GM21381 (cell line): ENCODE results near the gene FCHO1.
A peak's percentile ranks its signal among the peaks of the same experiment; 100 is the strongest.
"Not testable (repeated sequence)": the region's sequence is repeated elsewhere in the genome, so short reads cannot be mapped to it uniquely, and the experiment has no call there.

Experiments
- ATAC-seq: cut with Tn5 transposase; IDR thresholded peaks from one replicate; pipeline ENCODE4 v1.9.1; 2021; ENCODE audit warnings: mild to moderate bottlenecking, moderate library complexity; ENCODE audit not compliant: unreplicated experiment

The FCHO1 gene

DNA sequence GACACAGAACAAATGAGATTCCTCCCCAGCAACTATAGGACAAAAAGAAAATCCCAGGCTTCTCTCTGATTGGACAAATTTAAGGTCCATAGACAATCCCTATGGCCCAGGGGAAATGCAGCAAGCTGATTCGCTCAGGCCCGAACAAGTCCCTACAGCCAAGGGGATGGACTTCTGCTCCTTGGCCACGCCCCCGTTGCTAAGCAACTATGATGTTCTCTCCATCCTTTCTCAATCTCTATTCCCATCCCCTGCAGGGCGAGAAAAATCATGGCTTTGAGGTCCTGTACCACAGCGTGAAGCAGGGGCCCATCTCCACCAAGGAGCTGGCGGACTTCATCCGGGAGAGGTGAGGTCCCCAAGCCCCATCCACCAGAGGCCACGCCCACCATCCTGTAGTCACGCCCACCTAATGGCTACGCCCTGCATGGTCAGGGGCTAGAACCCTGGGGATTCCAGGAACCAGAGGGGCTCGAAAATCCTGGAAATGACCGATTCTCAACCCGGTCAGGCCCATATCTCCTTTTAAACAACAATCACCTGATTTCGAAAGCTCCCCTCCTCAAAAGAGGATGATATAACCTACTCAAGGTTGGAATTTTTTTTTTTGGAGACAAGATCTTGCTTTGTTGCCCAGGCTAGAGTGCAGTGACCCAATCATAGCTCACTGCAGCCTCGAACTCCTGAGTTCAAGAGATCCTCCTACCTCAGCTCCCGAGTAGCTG, 11.4 kb downstream of the FCHO1 start:
- ATAC-seq = no peak

DNA sequence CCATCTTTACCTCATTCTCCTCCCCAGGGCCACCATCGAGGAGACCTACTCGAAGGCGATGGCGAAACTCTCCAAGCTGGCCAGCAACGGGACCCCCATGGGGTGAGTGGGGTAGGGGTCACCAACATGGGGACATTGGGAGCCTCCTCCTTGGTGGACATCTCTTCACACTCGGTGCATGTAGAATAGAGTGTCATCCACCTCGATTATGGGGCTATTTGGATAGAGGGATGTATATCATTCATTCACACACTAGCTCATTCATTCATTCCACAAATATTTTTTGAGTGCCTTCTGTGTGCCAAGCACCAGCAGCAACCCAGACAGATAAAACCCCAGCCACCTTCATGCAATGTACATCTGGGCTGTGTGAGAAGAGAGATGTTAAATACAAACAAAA, 13.1 kb downstream of the FCHO1 start:
- ATAC-seq = no peak

DNA sequence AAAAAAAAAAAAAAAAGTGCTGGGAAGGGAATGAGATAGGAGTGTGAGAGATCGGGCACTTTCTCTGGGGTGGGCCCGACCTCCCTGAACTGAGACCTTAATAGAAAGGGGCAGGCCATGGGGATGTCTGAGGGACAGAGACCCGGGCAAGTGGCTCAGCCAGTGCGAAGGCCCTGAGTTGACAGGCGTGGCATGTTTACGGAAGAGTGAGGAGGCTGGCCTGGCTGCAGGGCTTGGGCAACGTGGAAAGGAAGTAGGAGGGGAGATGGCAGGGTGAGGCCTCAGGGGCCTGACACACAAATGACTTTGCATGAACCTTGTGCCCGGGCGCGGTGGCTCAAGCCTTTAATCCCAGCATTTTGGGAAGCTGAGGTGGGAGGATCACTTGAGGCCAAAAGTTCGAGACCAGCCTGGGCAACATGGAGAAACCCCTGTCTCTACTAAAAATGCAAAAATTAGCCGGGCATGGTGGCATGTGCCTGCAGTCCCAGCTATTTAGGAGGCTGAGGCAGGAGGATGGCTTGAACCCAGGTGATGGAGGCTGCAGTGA, 13.9 kb downstream of the FCHO1 start:
- ATAC-seq = no peak

DNA sequence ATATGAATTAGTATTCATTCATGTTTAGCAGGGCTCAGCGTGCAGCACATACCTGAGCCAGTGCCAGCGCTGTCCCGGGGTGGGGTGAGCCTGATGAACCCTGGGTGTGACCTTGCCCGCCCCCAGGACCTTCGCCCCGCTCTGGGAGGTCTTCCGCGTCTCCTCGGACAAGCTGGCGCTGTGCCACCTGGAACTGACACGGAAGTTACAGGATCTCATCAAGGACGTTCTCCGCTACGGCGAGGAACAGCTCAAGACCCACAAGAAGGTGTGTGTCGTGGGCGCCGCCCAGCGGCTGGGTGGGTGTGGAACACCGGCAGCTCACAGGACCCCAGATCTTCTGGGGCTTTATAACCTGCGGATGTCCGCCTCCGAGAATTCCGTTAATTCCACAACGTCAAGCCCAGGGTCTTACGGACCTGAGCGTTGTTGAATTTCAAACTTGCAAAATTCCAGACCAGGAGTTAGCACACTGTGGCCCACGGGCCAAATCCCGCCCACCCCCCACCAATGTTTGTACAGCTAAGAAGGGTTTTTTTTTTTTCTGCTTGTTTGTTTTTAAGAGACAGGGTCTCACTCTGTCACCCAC, 15.4 kb downstream of the FCHO1 start:
- no peak for ATAC-seq

DNA sequence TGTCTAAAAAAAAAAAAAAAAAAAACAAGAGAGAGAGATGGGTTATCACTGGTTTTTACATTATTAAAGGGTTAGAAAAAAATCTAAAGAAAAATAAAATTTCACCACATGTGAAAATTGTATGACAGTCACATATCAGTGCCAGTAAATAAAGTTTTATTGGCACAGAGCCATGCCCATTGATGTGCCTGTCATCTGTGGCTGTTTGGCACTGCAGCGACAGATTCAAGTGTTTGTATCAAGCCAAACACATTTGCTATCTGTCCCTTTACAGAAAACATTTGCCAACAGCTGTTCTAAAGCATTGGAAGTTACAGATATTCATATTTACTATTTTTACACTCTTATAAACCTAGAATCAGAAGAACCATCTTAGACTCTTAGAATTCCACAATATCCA, 16.3 kb downstream of the FCHO1 start:
- no peak for ATAC-seq

DNA sequence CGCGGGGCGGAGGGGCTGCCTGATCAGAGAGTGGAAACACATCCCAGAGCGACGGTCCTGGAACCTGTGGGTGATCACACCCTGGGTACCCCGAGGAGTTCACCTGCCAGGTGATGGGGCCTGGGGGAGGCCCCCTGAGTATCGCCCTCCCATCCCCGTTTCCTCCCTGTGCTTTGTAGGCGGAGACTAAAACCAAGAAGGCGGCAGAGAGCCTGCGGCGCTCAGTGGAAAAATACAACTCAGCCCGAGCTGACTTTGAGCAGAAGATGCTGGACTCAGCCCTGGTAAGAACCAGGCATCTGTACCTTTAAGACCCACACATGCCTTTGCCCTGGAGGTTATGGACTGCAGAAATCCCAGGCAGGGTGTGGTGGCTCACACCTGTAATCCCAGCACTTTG, 19.3 kb downstream of the FCHO1 start:
- ATAC-seq = no peak

DNA sequence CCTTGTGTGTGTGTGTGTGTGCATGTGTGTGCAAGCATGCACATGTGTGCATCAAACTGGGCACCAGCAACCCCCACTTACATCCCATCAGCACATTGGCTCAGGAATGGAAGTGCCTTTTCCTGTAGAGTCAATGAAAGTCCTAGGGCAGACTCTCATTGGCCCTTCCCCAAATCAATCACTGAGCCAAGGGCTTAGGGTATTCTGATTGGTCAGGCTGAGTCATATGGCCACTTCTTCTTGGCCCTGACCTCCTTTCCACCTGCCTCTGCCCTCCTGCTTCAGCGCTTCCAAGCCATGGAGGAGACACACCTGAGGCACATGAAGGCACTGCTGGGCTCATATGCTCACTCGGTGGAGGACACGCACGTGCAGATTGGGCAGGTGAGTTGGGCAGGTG, 20.9 kb downstream of the FCHO1 start:
- ATAC-seq = no peak

DNA sequence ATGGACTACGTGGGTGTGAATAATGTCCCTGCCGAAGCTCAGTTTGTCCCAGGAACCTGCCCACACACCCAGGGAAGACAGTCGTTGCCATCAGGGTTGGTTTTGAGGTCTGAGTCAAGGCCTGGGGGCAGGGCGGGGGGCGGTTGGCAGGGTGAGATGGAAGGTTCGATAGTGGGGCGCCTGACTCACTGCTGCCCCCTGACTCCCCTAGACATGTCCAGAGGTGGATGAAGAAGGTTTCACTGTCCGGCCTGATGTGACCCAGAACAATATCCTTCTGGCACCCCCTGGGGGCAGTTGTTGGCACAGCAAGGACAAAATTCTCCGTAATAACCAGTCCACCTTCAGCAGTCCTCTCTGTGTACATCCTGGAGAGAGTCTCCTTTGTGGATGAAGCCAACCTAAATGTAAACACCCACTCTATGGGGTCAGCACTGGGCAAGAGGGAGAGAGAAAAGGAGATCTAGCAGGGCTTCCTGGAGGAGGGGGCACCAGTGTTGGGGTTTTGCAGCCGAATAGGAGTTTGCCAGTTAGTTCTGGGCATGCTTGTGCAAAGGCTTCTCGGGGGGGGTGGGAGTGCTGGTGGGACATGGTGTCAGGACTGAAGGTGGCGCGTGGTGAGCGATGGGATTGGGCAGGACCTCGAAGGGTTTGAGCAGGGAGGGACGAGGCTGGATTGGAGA, 24.1 kb downstream of the FCHO1 start:
- no peak for ATAC-seq

DNA sequence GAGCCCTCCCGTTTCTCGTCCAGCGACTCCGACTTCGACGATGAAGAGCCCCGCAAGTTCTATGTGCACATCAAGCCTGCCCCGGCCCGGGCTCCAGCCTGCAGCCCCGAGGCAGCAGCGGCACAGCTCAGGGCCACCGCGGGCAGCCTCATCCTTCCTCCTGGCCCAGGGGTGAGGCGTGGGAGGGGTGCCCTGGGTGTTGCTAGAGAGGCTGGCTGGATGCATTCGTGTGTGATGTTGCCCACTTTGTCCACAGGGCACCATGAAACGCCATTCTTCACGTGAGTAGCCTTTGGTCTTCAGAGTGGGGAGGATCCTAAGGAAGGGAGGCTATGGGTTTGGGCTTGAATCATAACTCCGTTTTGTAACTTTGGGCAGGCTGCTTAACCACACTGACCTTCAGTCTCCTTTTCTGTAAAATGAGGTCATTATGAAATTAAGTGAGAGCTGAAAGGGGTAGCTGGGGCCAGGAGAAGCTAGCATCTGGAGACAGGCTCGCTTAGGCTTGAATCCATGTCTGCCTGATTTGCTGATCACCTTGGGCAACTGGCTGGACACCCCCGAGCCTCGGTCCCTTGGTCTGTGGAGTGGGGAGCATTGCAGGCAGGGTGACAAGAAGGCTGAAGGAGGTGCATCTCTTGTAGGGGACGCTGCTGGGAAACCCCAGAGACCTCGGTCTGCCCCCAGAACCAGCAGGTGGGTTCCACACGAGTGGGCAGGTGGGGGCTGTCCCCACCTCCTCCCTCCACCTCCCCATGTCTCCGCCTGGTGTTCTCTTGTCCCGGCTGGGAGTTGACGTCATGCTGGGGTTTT, 24.9 kb downstream of the FCHO1 start:
- peak; percentile 62 for ATAC-seq

DNA sequence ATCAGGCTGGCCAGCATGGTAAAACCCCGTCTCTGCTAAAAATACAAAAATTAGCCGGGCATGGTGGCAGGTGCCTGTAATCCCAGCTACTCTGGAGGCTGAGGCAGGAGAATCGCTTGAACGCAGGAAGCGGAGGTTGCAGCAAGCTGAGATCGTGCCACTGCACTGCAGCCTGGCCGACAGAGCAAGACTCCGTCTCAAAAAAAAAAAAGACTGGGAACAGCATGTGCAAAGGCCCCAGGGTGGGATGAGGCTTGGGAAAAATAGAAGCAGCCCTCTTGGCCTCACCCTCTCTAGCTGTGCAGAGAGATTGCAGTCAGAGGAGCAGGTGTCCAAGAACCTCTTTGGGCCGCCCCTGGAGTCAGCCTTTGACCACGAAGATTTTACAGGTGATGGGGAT, 26.6 kb downstream of the FCHO1 start:
- ATAC-seq = not testable (repeated sequence)

DNA sequence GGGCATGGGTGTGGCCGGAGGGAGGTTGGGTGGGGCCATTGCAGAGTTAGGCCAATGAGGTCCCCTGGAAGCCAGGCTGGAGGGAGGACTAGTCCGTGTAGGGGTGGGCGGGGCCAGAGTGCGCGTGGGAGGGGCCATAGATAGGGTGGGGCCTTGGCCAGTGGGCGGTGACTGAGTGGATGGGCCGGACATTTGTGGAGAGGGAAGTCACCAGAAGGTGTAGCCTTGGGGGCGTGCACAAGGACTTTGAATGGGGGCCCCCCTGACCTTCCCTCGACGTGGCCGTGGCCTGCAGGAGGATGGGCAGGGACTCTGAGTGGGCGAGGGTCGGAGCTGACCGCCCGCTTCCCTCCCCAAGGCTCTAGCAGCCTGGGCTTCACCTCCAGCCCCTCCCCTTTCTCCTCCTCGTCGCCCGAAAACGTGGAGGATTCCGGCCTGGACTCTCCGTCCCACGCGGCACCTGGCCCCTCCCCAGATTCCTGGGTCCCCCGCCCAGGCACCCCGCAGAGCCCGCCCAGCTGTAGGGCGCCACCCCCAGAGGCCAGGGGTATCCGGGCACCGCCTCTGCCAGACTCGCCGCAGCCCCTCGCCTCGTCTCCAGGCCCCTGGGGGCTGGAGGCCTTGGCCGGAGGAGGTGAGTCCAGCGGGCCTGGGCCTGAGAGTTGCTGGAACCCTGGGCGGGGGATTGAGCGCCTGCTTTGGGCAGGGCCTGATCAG, 27.1 kb downstream of the FCHO1 start:
- no peak for ATAC-seq

DNA sequence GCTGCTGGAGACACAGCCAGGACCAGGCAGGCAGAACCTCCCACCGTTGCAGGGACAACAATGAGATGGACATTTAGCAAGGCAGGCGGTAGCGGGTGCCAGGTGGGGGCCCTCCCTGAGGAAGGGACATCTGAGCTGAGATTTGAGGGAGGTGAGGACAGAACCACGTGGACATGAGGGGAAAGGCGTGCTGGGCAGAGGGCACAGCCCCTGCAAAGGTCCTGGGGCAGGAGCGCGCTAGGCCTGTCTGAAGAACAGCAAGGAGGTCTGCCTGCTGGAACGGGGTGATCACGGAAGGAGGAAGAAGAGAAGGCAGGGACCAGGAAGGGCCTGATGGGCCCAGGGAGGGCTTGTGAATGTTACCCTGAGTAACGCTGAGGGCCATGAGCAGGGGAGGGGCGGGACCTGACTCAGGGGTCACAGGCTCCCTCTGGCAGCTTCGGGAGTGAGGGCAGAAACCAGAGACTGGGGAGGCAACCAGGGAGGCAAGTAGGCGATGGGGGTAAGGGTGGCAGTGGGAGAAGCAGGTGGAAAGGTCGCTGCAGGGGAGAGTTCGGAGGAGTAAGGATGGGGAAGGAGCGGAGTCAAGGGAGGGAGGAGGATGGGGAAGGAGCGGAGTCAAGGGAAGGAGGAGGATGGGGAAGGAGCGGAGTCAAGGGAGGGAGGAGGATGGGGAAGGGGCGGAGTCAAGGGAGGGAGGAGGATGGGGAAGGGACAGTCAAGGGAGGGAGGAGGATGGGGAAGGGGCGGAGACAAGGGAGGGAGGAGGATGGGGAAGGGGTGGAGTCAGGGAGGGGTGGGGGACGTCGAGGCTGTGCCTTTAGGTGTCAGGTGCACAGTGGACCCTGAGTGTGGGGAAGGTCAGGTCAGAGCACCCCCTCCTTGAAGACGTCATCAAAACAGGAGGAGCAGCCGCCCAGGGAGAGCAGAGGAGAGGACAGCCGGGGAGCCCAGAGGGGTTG, 28.0 kb downstream of the FCHO1 start:
- no peak for ATAC-seq

DNA sequence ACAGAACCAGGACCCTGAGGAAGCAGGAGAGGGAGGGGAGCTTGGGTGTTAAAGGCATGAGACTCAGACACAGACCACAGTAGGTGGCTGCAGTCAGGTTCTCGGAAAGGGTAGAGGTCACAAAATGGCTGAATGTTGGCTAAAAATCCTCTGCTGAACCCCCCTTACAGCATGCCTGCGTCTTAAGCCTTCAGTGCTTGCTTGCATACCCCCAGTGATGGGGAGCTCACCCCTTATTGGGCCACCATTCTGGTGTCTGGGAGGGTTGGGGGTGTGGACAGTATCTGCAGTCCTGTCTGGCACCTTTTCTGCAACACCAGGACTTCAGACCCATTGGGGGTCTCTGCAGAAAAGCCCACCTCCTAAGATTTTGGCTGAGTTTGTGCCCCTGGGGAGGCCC, 29.5 kb downstream of the FCHO1 start:
- no peak for ATAC-seq

DNA sequence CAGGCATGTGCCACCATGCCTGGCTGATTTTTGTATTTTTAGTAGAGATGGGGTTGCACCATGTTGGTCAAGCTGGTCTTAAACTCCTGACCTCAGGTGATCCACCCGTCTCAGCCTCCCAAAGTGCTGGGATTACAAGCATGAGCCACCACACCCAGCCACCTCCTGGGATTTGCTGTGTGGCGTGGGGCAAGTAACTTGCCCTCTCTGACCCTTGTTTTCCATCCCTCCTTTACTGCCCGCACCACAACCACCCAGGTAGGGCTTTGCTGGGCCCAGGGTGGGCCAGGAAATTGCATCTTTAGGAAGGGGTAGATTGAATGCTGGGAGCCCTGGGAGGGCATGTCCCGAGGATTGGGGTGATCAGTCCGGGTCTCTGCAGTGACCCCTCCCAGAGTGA, 32.4 kb downstream of the FCHO1 start:
- not testable (repeated sequence) for ATAC-seq

DNA sequence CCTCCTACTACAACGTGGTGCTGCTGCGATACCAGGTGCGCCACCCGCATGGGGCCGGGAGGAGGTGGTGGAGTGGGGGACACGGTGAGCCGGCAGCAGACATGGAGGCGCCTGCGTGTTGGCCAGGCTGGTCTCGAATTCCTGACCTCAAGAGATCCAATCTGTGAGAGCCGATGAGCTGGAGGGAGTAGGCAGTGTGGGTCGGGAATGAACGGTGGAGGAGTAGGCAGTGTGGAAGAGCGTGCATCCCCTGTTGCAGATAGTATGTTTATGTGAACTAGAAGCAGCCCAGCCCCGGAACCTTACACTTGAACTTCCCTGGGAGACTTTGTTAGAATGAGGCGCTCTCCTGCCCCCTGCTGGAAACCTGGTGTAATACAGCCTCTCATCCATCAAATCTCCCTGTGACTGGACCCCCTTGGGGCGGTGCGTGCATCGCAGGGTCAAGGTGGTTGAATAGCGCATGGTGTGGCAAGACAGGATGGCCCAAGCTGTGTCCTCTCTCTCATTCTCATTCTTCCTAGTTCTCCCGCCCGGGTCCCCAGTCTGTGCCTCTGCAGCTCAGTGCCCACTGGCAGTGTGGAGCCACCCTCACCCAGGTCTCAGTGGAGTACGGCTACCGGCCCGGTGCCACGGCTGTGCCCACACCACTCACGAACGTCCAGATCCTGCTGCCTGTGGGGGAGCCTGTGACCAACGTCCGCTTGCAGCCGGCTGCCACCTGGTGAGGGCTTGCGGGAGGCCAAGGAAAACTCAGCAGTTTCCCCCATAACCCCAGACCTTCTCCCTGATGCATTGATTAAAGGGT, 33.1 kb downstream of the FCHO1 start:
- ATAC-seq = no peak

DNA sequence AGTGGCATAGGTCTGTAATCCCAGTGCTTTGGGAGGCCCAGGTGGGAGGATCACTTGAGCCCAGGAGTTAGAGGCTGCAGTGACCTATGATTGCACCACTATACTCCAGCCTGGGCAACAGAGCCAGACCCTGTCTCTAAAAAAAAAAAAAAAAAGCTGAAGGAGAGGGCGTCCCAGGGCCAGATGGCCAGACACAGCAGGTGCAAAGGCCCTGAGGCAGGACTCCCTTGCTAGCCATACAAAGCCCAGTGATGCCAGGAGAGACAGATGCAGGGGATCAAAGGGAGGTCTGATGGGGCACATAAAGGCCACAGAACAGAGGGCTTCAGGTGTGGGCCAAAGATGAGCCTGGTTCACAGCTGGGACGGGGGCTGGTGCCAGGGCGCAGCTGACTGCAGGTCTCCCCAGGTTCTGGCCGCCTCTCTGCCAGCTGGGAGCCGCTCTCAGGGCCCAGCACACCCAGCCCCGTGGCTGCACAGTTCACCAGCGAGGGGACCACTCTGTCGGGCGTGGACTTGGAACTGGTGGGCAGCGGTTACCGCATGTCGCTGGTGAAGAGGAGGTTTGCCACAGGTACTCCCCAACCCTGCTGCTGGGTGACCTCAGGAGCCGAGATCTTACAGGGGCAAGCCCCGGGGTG, 36.1 kb downstream of the FCHO1 start:
- ATAC-seq = no peak

DNA sequence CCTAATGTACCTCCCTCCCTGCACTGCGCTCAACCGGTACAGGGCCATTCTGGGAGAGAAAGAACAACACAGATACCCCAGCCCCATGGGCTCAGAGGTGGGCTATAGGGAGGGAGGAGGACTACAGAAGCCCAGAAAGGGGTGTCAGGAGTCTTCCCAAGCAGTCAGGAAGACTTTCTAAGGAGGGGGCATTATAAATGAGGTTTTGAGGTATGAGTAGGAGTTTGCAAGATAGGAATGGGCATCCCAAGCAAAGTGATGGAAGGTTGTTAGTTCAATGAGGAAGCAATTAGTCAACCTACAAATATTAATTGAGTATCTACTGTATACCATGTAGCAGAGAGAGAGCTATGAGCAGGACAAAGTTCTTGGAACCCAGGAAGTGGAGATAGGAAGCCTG, 37.4 kb downstream of the FCHO1 start:
- no peak for ATAC-seq
